AG04450 (cell line): ENCODE measurements around the gene TBX15. TPM values are rescaled to one million over a fixed set of nuclear protein-coding genes. Genes with fewer than 3 reads are reported as not detected.
A peak's percentile ranks its signal among the peaks of the same experiment; 100 is the strongest.

ENCODE experiments used
- CTCF ChIA-PET: fragments of 300-600, 350-600 bp; formaldehyde crosslinking; extraction: SDS; loops from one replicate; lab custom pipeline; 2022; ENCODE audit warnings: antibody characterized with exemption, inconsistent platforms; lab: Charles Lee
- POLR2A ChIA-PET: fragments of 350-600 bp; formaldehyde crosslinking; extraction: SDS; loops from one replicate; lab custom pipeline; 2021; ENCODE audit warnings: antibody characterized with exemption, inconsistent platforms; lab: Yijun Ruan, JAX
- DNase-seq: peaks from one replicate; pipeline ENCODE4 v3.0.0-alpha.2; 2011; ENCODE audit warnings: low read depth, low spot score
- H3K27ac ChIP-seq: one replicate; pipeline ENCODE4 v1.5.1; 2012; ENCODE audit warnings: low read depth, low read length, control low read depth
- H3K27me3 ChIP-seq: one replicate; pipeline ENCODE4 v1.6.0; 2012; ENCODE audit warnings: low read length; ENCODE audit not compliant: control insufficient read depth, insufficient read depth
- H3K4me3 ChIP-seq: 2 replicates; pipeline ENCODE4 v1.5.1; 2011; ENCODE audit warnings: mild to moderate bottlenecking, low read depth, low read length, control low read depth
- H3K9me3 ChIP-seq: 2 replicates; pipeline ENCODE4 v1.5.1; 2012; ENCODE audit warnings: low read length; ENCODE audit not compliant: control insufficient read depth, insufficient read depth
- CTCF ChIP-seq: IDR thresholded peaks from 2 replicates; pipeline ENCODE4 v1.5.1; 2011; ENCODE audit warnings: low read depth, low read length, control low read depth, inconsistent platforms
- polyA plus RNA-seq: library from polyadenylated mRNA; depleted of rRNA; stranded (reverse); fragments of >200 nt; gene quantifications from 2 replicates; pipeline ENCODE4 v1.2.3, GENCODE V29; 2011

The TBX15 gene
- polyA plus RNA-seq, 1 experiment, result not detected

GRCh38 chr1:118985640-118986554 is 2.2 kb downstream of the TBX15 start:
- ChIA-PET CTCF (no interaction called here), POLR2A (no interaction called here)
- DNase-seq, result no peak
- no peak for TF ChIP-seq CTCF
- no peak overlapping the region for H3K27ac ChIP-seq
- H3K27me3 ChIP-seq, result peaks cover 97% of the 10 kb centered on the region
- no peak overlapping the region for H3K4me3 ChIP-seq
- H3K9me3 ChIP-seq, result peaks cover 26% of the 10 kb centered on the region

GRCh38 chr1:118984722-118985639 is 3.2 kb downstream of the TBX15 start:
- Histone ChIP-seq H3K4me3 (peak overlapping the region; percentile 17; the same call in 1 of the 2 replicates), H3K27ac (no peak overlapping the region), H3K27me3 (peaks cover 96% of the 10 kb centered on the region), H3K9me3 (peaks cover 26% of the 10 kb centered on the region)
- no peak for DNase-seq
- CTCF ChIA-PET, result no interaction called here
- POLR2A ChIA-PET, result no interaction called here
- TF ChIP-seq CTCF, result no peak

GRCh38 chr1:118984086-118984721 is 3.9 kb downstream of the TBX15 start:
- Histone ChIP-seq H3K27me3 (peaks cover 95% of the 10 kb centered on the region), H3K27ac (no peak overlapping the region), H3K9me3 (peaks cover 26% of the 10 kb centered on the region), H3K4me3 (peak overlapping the region; percentile 17; the same call in 1 of the 2 replicates)
- POLR2A ChIA-PET, result no interaction called here
- DNase-seq, result no peak
- CTCF ChIA-PET, result no interaction called here
- no peak for TF ChIP-seq CTCF

- H3K4me3 ChIP-seq, result no peak overlapping the region
- H3K27me3 ChIP-seq, result peaks cover 94% of the 10 kb centered on the region
Measured at GRCh38 chr1:118983558-118984041, 4.5 kb downstream of the TBX15 start.

More at GRCh38 chr1:118983558-118984041, 4.5 kb downstream of the TBX15 start:
- no peak overlapping the region for H3K27ac ChIP-seq
- no peak for DNase-seq
- ChIA-PET CTCF (no interaction called here), POLR2A (no interaction called here)
- H3K9me3 ChIP-seq, result peaks cover 26% of the 10 kb centered on the region
- no peak for TF ChIP-seq CTCF
